Vagina (tissue), 2 donors: ENCODE data around the gene ELAVL2. TPM values are rescaled to one million over a fixed set of nuclear protein-coding genes. Genes with fewer than 3 reads are reported as not detected.

Experiments used
- DNase-seq, 2 donors: peaks; one replicate each; pipeline ENCODE4 v3.0.0-alpha.2; 2017; ENCODE audit errors: extremely low spot score in 2 of 2
- H3K27ac ChIP-seq: fragments of 200-600 bp; sonication (generic); one replicate; pipeline ENCODE4 v1.5.1; 2019
- H3K27me3 ChIP-seq: fragments of 200-600 bp; sonication (generic); one replicate; pipeline ENCODE4 v1.5.1; 2019
- H3K36me3 ChIP-seq, 2 donors: fragments of 200-600 bp; sonication (generic); one replicate each; pipeline ENCODE4 v1.5.1; 2017 to 2019
- H3K4me1 ChIP-seq: fragments of 200-600 bp; sonication (generic); one replicate; pipeline ENCODE4 v1.5.1; 2019
- H3K4me3 ChIP-seq, 2 donors: fragments of 200-600 bp; sonication (generic); 1 replicate in 1 of 2; 2 replicates in 1 of 2; pipeline ENCODE4 v1.5.1; 2016 to 2019
- H3K9me3 ChIP-seq: fragments of 200-600 bp; sonication (generic); one replicate; pipeline ENCODE4 v1.5.1; 2019
- CTCF ChIP-seq, 3 experiments: fragments of 450-650 bp in 2 of 3; fragments of 200-600 bp in 1 of 3; sonication (generic) in 1 of 3; IDR thresholded peaks; one replicate each; pipeline ENCODE4 v1.5.1; 2017 to 2019; ENCODE audit warnings: antibody characterized with exemption in 3 of 3, mild to moderate bottlenecking in 2 of 3, moderate library complexity in 2 of 3
- POLR2A ChIP-seq, 2 donors: fragments of 450-650 bp; IDR thresholded peaks; one replicate each; pipeline ENCODE4 v1.6.1; 2017; ENCODE audit warnings: antibody characterized with exemption in 2 of 2, mild to moderate bottlenecking in 2 of 2, moderate library complexity in 2 of 2
- POLR2AphosphoS5 ChIP-seq, 2 donors: sonication (generic); formaldehyde crosslinking; IDR thresholded peaks; one replicate each; pipeline ENCODE4 v1.9.0; 2017; ENCODE audit warnings: antibody characterized with exemption in 2 of 2, mild to moderate bottlenecking in 2 of 2, low read depth in 1 of 2; ENCODE audit not compliant: insufficient read depth in 1 of 2
- intact Hi-C: fragments of 100-400 bp; cut with DNase I; formaldehyde crosslinking; loops from one replicate; pipeline ENCODE4 v1.15.1; 2023
- total RNA-seq: library from RNA; depleted of rRNA; stranded (reverse); fragments of >200 nt; gene quantifications from one replicate; pipeline ENCODE4 v1.2.3, GENCODE V29; 2016

The ELAVL2 gene
- total RNA-seq, 1 donor from 2014 or later = 2.2 TPM

GRCh38 chr9:23739753-23740152 lies 86.3 kb downstream of the ELAVL2 start:
- Histone ChIP-seq H3K9me3 (no peaks in the 10 kb centered on the region), H3K4me1 (no peaks in the 10 kb centered on the region), H3K27me3 (no peaks in the 10 kb centered on the region), H3K36me3 (no peaks in the 10 kb centered on the region), H3K27ac (no peak overlapping the region), H3K4me3 (no peak overlapping the region)
- intact Hi-C loops = no loop called here
- no peak for TF ChIP-seq CTCF (IDR thresholded peaks at IDR 0.05)
- TF ChIP-seq POLR2AphosphoS5 (IDR thresholded peaks at IDR 0.05; ENCODE audit: insufficient read depth in 1 of 2, low read depth in 1 of 2) = no peak
- no peak for TF ChIP-seq POLR2A (IDR thresholded peaks at IDR 0.05)
- no peak for DNase-seq

- no peak overlapping the region for H3K27ac ChIP-seq
- no peaks in the 10 kb centered on the region for H3K9me3 ChIP-seq
- H3K36me3 ChIP-seq = no peaks in the 10 kb centered on the region
- no peaks in the 10 kb centered on the region for H3K4me1 ChIP-seq
- no peak overlapping the region for H3K4me3 ChIP-seq
- no peak for TF ChIP-seq CTCF (IDR thresholded peaks at IDR 0.05)
- no peaks in the 10 kb centered on the region for H3K27me3 ChIP-seq
- no peak for DNase-seq
- intact Hi-C loops = no loop called here
These were observed 89.7 kb downstream of the ELAVL2 start for GRCh38 chr9:23736293-23736692.

GRCh38 chr9:23733495-23734078 lies 92.5 kb downstream of the ELAVL2 start:
- Histone ChIP-seq H3K27ac (no peak overlapping the region), H3K4me1 (no peaks in the 10 kb centered on the region), H3K9me3 (no peaks in the 10 kb centered on the region), H3K4me3 (no peak overlapping the region), H3K36me3 (no peaks in the 10 kb centered on the region), H3K27me3 (no peaks in the 10 kb centered on the region)
- TF ChIP-seq POLR2A (IDR thresholded peaks at IDR 0.05) (no peak), POLR2AphosphoS5 (IDR thresholded peaks at IDR 0.05; ENCODE audit: insufficient read depth in 1 of 2, low read depth in 1 of 2) (no peak), CTCF (IDR thresholded peaks at IDR 0.05) (no peak)
- no peak for DNase-seq
- intact Hi-C loops = no loop called here

GRCh38 chr9:23731353-23731752 lies 94.7 kb downstream of the ELAVL2 start:
- Histone ChIP-seq H3K36me3 (no peaks in the 10 kb centered on the region), H3K27me3 (no peaks in the 10 kb centered on the region), H3K27ac (no peak overlapping the region), H3K4me1 (no peaks in the 10 kb centered on the region), H3K4me3 (no peak overlapping the region), H3K9me3 (no peaks in the 10 kb centered on the region)
- TF ChIP-seq POLR2AphosphoS5 (IDR thresholded peaks at IDR 0.05; ENCODE audit: insufficient read depth in 1 of 2, low read depth in 1 of 2) (no peak), CTCF (IDR thresholded peaks at IDR 0.05) (no peak), POLR2A (IDR thresholded peaks at IDR 0.05) (no peak)
- intact Hi-C loops = no loop called here
- no peak for DNase-seq

GRCh38 chr9:23730364-23730763 lies 95.7 kb downstream of the ELAVL2 start:
- Histone ChIP-seq H3K4me3 (no peak overlapping the region), H3K36me3 (no peaks in the 10 kb centered on the region), H3K4me1 (no peaks in the 10 kb centered on the region), H3K9me3 (no peaks in the 10 kb centered on the region), H3K27ac (no peak overlapping the region), H3K27me3 (no peaks in the 10 kb centered on the region)
- intact Hi-C loops = no loop called here
- no peak for TF ChIP-seq CTCF (IDR thresholded peaks at IDR 0.05)
- no peak for TF ChIP-seq POLR2A (IDR thresholded peaks at IDR 0.05)
- no peak for TF ChIP-seq POLR2AphosphoS5 (IDR thresholded peaks at IDR 0.05; ENCODE audit: insufficient read depth in 1 of 2, low read depth in 1 of 2)
- DNase-seq = no peak
